GM12874 (cell line): Measurements from ENCODE around the gene AFF2.

Source experiments
- CTCF ChIP-seq: IDR thresholded peaks from 2 replicates; pipeline ENCODE4 v1.5.1; 2011; ENCODE audit warnings: low read depth, mild to moderate bottlenecking, control low read depth, low read length, moderate library complexity; ENCODE audit not compliant: insufficient read depth

The AFF2 gene

GRCh38 chrX:148536961-148537360, 36.5 kb downstream of the AFF2 start:
- no peak for TF ChIP-seq CTCF

- TF ChIP-seq CTCF: no peak
These were observed 37.3 kb downstream of the AFF2 start for GRCh38 chrX:148537556-148538182.

GRCh38 chrX:148538582-148538981, 38.2 kb downstream of the AFF2 start:
- no peak for TF ChIP-seq CTCF

- TF ChIP-seq CTCF: no peak
These were observed 39.7 kb downstream of the AFF2 start for GRCh38 chrX:148540114-148540513.

- TF ChIP-seq CTCF: no peak
These were observed 40.5 kb downstream of the AFF2 start for GRCh38 chrX:148540671-148541583.

GRCh38 chrX:148541584-148541940, 41.1 kb downstream of the AFF2 start:
- no peak for TF ChIP-seq CTCF

GRCh38 chrX:148542481-148543255, 42.3 kb downstream of the AFF2 start:
- no peak for TF ChIP-seq CTCF
